ENCODE data around the gene ZDHHC11B. TPM values are rescaled to one million over a fixed set of nuclear protein-coding genes. Genes with fewer than 3 reads are reported as not detected.
A peak's percentile ranks its signal among the peaks of the same experiment; 100 is the strongest.

Gene ZDHHC11B
- total and polyA plus RNA-seq, 2 of the 13 experiments (the other 11 are each of a cell fraction or from before 2014, with no cell fraction given): 0.11 to 0.12 TPM

GRCh38 chr5:820245-820644 lies 35.7 kb upstream of the ZDHHC11B start:
- CTCF ChIA-PET (ENCODE audit: low intra/inter-chr PET ratio, low total read pairs): no interaction called here
- Histone ChIP-seq H3K9me3 (ENCODE audit: low read length) (no peaks in the 10 kb centered on the region), H4K20me1 (ENCODE audit: insufficient read depth, low read length) (no peaks in the 10 kb centered on the region), H3K4me3 (replicated peaks in 1 of 3; ENCODE audit: insufficient read depth in 1 of 3, low read depth in 2 of 3, low read length in 3 of 3) (no peak overlapping the region), H3K27ac (ENCODE audit: extremely low read length, insufficient read depth, low read length) (no peak overlapping the region), H3K9ac (ENCODE audit: insufficient read depth, low read depth, low read length) (no peak overlapping the region), H3K4me2 (ENCODE audit: low read depth, low read length) (no peak overlapping the region), H3K79me2 (ENCODE audit: insufficient read depth, low read length) (no peaks in the 10 kb centered on the region), H2AFZ (ENCODE audit: low read length) (no peak overlapping the region), H3K27me3 (ENCODE audit: control insufficient read depth in 1 of 2, insufficient read depth in 2 of 2, low read length in 2 of 2) (no peaks in the 10 kb centered on the region), H3K36me3 (replicated peaks in 1 of 2; ENCODE audit: control insufficient read depth in 1 of 2, insufficient read depth in 2 of 2, low read length in 2 of 2) (no peaks in the 10 kb centered on the region), H3K4me1 (ENCODE audit: insufficient read depth, low read length) (no peaks in the 10 kb centered on the region)
- in situ Hi-C loops (cut with HindIII; ENCODE audit: extremely low pct_ligation_motif_present, low pct_unique_long_range_greater_than_20kb) (no loop called here), intact Hi-C loops (cut with micrococcal nuclease; ENCODE audit: unreplicated experiment) (no loop called here)
- TF ChIP-seq ZBTB7B (CRISPR knock-in tag; IDR thresholded peaks at IDR 0.05): no peak
- POLR2A ChIA-PET: no interaction called here
- BruUV-seq (replicated peaks): no TSS peak
- no peak for DNase-seq (ENCODE audit: low spot score)
- no peak for FAIRE-seq
- ATAC-seq: peak; percentile 85
- WGBS (ENCODE audit: low lambda C conversion rate): 47% methylated on average over 2 of the region's 3 CpGs

DNA sequence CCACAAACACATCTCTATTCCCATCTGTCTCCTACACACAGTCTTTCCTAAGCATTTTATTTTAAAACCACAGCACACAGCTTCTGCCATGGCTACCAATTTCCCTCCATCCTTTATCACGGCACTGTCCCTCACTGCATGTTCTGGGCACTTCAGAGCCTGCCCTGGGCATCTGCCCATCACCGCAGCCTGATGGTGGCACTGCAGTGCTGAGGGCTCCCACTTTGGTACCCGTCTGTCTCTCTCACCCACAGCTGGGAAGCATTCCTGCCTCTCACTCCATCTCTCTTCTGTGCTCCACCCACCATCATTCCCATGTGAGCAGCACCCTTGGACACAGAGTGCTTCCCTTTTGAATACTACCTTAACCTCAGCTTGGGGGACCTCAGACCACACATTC lies 34.5 kb upstream of the ZDHHC11B start:
- CTCF ChIA-PET (ENCODE audit: low intra/inter-chr PET ratio, low total read pairs): no interaction called here
- ATAC-seq: no peak
- WGBS (ENCODE audit: low lambda C conversion rate): 66% methylated on average over 3 of the region's 3 CpGs
- TF ChIP-seq NONO (IDR thresholded peaks at IDR 0.05): no peak
- no peak for TF ChIP-seq NONO (CRISPR knock-in tag; conservative IDR thresholded peaks at IDR 0.05)
- TF ChIP-seq ZSCAN25 (CRISPR knock-in tag; IDR thresholded peaks at IDR 0.05): no peak
- no peak for TF ChIP-seq ZC3H4 (CRISPR knock-in tag; IDR thresholded peaks at IDR 0.05; ENCODE audit: borderline replicate concordance)
- no peak for TF ChIP-seq ZNF710 (CRISPR knock-in tag; IDR thresholded peaks at IDR 0.05; ENCODE audit: borderline replicate concordance)
- no peak for TF ChIP-seq TOPORS (CRISPR knock-in tag; IDR thresholded peaks at IDR 0.05)
- TF ChIP-seq ZNF337 (CRISPR knock-in tag; IDR thresholded peaks at IDR 0.05; ENCODE audit: borderline replicate concordance, low read depth): no peak
- TF ChIP-seq, protein P1, sequence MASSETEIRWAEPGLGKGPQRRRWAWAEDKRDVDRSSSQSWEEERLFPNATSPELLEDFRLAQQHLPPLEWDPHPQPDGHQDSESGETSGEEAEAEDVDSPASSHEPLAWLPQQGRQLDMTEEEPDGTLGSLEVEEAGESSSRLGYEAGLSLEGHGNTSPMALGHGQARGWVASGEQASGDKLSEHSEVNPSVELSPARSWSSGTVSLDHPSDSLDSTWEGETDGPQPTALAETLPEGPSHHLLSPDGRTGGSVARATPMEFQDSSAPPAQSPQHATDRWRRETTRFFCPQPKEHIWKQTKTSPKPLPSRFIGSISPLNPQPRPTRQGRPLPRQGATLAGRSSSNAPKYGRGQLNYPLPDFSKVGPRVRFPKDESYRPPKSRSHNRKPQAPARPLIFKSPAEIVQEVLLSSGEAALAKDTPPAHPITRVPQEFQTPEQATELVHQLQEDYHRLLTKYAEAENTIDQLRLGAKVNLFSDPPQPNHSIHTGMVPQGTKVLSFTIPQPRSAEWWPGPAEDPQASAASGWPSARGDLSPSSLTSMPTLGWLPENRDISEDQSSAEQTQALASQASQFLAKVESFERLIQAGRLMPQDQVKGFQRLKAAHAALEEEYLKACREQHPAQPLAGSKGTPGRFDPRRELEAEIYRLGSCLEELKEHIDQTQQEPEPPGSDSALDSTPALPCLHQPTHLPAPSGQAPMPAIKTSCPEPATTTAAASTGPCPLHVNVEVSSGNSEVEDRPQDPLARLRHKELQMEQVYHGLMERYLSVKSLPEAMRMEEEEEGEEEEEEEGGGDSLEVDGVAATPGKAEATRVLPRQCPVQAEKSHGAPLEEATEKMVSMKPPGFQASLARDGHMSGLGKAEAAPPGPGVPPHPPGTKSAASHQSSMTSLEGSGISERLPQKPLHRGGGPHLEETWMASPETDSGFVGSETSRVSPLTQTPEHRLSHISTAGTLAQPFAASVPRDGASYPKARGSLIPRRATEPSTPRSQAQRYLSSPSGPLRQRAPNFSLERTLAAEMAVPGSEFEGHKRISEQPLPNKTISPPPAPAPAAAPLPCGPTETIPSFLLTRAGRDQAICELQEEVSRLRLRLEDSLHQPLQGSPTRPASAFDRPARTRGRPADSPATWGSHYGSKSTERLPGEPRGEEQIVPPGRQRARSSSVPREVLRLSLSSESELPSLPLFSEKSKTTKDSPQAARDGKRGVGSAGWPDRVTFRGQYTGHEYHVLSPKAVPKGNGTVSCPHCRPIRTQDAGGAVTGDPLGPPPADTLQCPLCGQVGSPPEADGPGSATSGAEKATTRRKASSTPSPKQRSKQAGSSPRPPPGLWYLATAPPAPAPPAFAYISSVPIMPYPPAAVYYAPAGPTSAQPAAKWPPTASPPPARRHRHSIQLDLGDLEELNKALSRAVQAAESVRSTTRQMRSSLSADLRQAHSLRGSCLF (CRISPR knock-in tag; IDR thresholded peaks at IDR 0.05; ENCODE audit: borderline replicate concordance): no peak
- TF ChIP-seq TBL1XR1 (IDR thresholded peaks at IDR 0.05; ENCODE audit: borderline replicate concordance, low read length, partially characterized antibody): no peak
- no peak for TF ChIP-seq REL (CRISPR knock-in tag; conservative IDR thresholded peaks at IDR 0.05)
- no peak for TF ChIP-seq NFRKB (IDR thresholded peaks at IDR 0.05)

More for the DNA sequence above, 34.5 kb upstream of the ZDHHC11B start:
- Histone ChIP-seq H3K4me2 (ENCODE audit: low read depth, low read length) (no peak overlapping the region), H2AFZ (ENCODE audit: low read length) (no peak overlapping the region), H3K4me1 (ENCODE audit: insufficient read depth, low read length) (no peaks in the 10 kb centered on the region), H4K20me1 (ENCODE audit: insufficient read depth, low read length) (no peaks in the 10 kb centered on the region), H3K36me3 (replicated peaks in 1 of 2; ENCODE audit: control insufficient read depth in 1 of 2, insufficient read depth in 2 of 2, low read length in 2 of 2) (no peaks in the 10 kb centered on the region), H3K27ac (ENCODE audit: extremely low read length, insufficient read depth, low read length) (no peak overlapping the region), H3K9ac (ENCODE audit: insufficient read depth, low read depth, low read length) (no peak overlapping the region), H3K27me3 (ENCODE audit: control insufficient read depth in 1 of 2, insufficient read depth in 2 of 2, low read length in 2 of 2) (no peaks in the 10 kb centered on the region), H3K79me2 (ENCODE audit: insufficient read depth, low read length) (no peaks in the 10 kb centered on the region), H3K9me3 (ENCODE audit: low read length) (no peaks in the 10 kb centered on the region), H3K4me3 (replicated peaks in 1 of 3; ENCODE audit: insufficient read depth in 1 of 3, low read depth in 2 of 3, low read length in 3 of 3) (no peak overlapping the region)
- POLR2A ChIA-PET: no interaction called here
- no TSS peak for BruUV-seq (replicated peaks)
- DNase-seq (ENCODE audit: low spot score) (no peak), FAIRE-seq (no peak)
- intact Hi-C loops (cut with micrococcal nuclease; ENCODE audit: unreplicated experiment) (no loop called here), in situ Hi-C loops (cut with HindIII; ENCODE audit: extremely low pct_ligation_motif_present, low pct_unique_long_range_greater_than_20kb) (no loop called here)
